KMS-11 (cell line): Measurements from ENCODE around the gene ACOXL.

Experiments used
- H2AFZ ChIP-seq: fragments of 200-600 bp; sonication (generic); 2 replicates; pipeline ENCODE4 v1.6.1; 2016; ENCODE audit warnings: antibody characterized with exemption, mixed run types, low read depth
- H3K27ac ChIP-seq: fragments of 200-600 bp; sonication (generic); 2 replicates; pipeline ENCODE4 v1.6.1; 2016; ENCODE audit warnings: mild to moderate bottlenecking, mixed run types
- H3K27me3 ChIP-seq: fragments of 200-600 bp; sonication (generic); 2 replicates; pipeline ENCODE4 v1.6.1; 2017; ENCODE audit warnings: mild to moderate bottlenecking, low read depth, mixed run types, moderate library complexity; ENCODE audit not compliant: insufficient read depth
- H3K36me3 ChIP-seq: fragments of 200-600 bp; sonication (generic); 2 replicates; pipeline ENCODE4 v1.6.1; 2017; ENCODE audit warnings: mild to moderate bottlenecking, mixed run types; ENCODE audit not compliant: insufficient read depth
- H3K4me1 ChIP-seq: fragments of 200-600 bp; sonication (generic); 2 replicates; pipeline ENCODE4 v1.6.1; 2016; ENCODE audit warnings: mild to moderate bottlenecking, low read depth, mixed run types; ENCODE audit not compliant: poor library complexity, severe bottlenecking
- H3K4me2 ChIP-seq: fragments of 200-600 bp; sonication (generic); 2 replicates; pipeline ENCODE4 v1.7.0; 2016; ENCODE audit warnings: mild to moderate bottlenecking, mixed run types
- H3K4me3 ChIP-seq: fragments of 200-600 bp; sonication (generic); IDR thresholded peaks from 2 replicates; pipeline ENCODE4 v1.6.1; 2017; ENCODE audit warnings: low read depth, low read length, mixed read lengths; ENCODE audit not compliant: insufficient read depth
- H3K79me2 ChIP-seq: fragments of 200-600 bp; sonication (generic); 2 replicates; pipeline ENCODE4 v1.6.1; 2016; ENCODE audit warnings: low read depth, mixed run types; ENCODE audit not compliant: insufficient read depth
- H3K9ac ChIP-seq: fragments of 200-600 bp; sonication (generic); 2 replicates; pipeline ENCODE4 v1.6.1; 2016; ENCODE audit warnings: mild to moderate bottlenecking, mixed run types
- H4K20me1 ChIP-seq: fragments of 200-600 bp; sonication (generic); 2 replicates; pipeline ENCODE4 v1.6.1; 2016; ENCODE audit warnings: mild to moderate bottlenecking, mixed run types; ENCODE audit not compliant: insufficient read depth
- CTCF ChIP-seq: fragments of 200-600 bp; sonication (generic); conservative IDR thresholded peaks from 2 replicates; pipeline ENCODE4 v1.6.1; 2017; ENCODE audit warnings: low read depth, mild to moderate bottlenecking, antibody characterized with exemption, low read length, moderate library complexity, mixed read lengths

ACOXL gene

GRCh38 chr2:111045771-111046444 lies 313.5 kb downstream of the ACOXL start:
- no peaks in the 10 kb centered on the region for H3K27me3 ChIP-seq
- H3K79me2 ChIP-seq: no peaks in the 10 kb centered on the region
- H3K9ac ChIP-seq: no peak overlapping the region
- H3K4me2 ChIP-seq: no peak overlapping the region
- no peak overlapping the region for H2AFZ ChIP-seq
- TF ChIP-seq CTCF: no peak
- no peak overlapping the region for H3K4me3 ChIP-seq
- no peak overlapping the region for H3K27ac ChIP-seq
- no peaks in the 10 kb centered on the region for H4K20me1 ChIP-seq
- H3K4me1 ChIP-seq: peaks cover 29% of the 10 kb centered on the region
- no peaks in the 10 kb centered on the region for H3K36me3 ChIP-seq

- TF ChIP-seq CTCF: no peak
- no peaks in the 10 kb centered on the region for H3K36me3 ChIP-seq
- no peak overlapping the region for H2AFZ ChIP-seq
- no peak overlapping the region for H3K4me3 ChIP-seq
- H3K27me3 ChIP-seq: no peaks in the 10 kb centered on the region
- no peaks in the 10 kb centered on the region for H4K20me1 ChIP-seq
- peaks cover 34% of the 10 kb centered on the region for H3K4me1 ChIP-seq
- no peak overlapping the region for H3K4me2 ChIP-seq
- no peak overlapping the region for H3K9ac ChIP-seq
- H3K27ac ChIP-seq: no peak overlapping the region
- no peaks in the 10 kb centered on the region for H3K79me2 ChIP-seq
These were observed 314.3 kb downstream of the ACOXL start for GRCh38 chr2:111046670-111047069.

- H3K27me3 ChIP-seq: no peaks in the 10 kb centered on the region
- H3K4me3 ChIP-seq: no peak overlapping the region
- peak overlapping the region; percentile 89 for H3K27ac ChIP-seq
These were observed 316.7 kb downstream of the ACOXL start for GRCh38 chr2:111048856-111049768.

More at GRCh38 chr2:111048856-111049768, 316.7 kb downstream of the ACOXL start:
- Histone ChIP-seq H3K79me2 (no peaks in the 10 kb centered on the region), H3K4me2 (peak overlapping the region; percentile 60; the same call in 1 of the 2 replicates), H3K4me1 (peaks cover 43% of the 10 kb centered on the region), H2AFZ (no peak overlapping the region), H3K36me3 (no peaks in the 10 kb centered on the region), H4K20me1 (no peaks in the 10 kb centered on the region), H3K9ac (no peak overlapping the region; the same call in 1 of the 2 replicates)
- TF ChIP-seq CTCF: no peak
